Measurements from ENCODE around the gene GPR152. TPM values are rescaled to one million over a fixed set of nuclear protein-coding genes. Genes with fewer than 3 reads are reported as not detected.

GPR152 gene
- total and polyA plus RNA-seq, 2 of the 8 experiments (the other 6 are each of a cell fraction or from before 2014, with no cell fraction given), result not detected

DNA sequence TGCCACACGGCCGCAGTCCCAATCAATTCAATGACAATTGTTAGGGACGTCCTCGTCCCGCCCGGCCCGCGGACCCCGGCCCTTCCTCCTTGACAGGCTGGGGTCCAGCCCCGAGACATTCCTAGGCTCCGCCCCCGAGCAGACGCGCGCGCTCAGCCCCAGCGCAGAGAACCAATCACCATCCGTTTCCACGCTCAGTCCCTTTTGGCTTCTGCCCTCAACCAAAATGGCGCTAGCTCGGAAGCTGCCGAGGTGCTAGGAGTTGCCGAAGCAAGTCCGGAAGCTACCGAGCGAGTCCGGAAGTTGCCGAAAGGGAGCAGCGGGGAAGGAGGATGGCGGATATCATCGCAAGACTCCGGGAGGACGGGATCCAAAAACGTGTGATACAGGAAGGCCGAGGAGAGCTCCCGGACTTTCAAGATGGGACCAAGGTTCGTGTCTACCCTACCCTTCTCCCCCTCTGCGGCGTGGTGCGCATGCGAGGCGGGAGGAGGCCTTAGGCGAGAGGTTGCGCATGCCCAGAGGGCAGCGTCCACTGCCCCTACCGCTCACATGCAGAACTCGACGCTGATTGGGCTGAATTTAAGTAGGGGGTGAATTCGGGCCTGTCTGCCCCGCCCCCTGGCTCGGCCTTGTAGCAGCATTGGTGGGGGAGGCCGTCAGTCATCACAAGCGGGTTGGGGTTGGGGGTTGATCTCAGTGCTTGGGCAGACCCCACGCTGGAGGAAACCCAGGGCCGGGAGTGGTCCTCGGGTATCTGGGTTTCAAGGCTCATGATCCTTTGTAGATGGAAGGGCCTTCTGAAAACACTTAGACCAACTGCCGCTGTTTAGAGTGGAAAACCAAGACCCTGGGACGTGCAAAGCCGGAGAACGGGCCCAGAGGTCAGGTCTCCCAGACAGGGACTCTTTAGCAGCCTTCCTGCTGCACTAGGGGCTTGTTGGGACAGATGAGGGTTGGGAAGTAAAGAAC, 30.6 kb upstream of the GPR152 start, which contains the start of gene AIP (continued):
- peak in 1 of 2 experiments; percentile 56; a peak in 1 of 4 replicates for TF ChIP-seq SIN3A (conservative IDR thresholded peaks at IDR 0.05 in 1 of 2, IDR thresholded peaks at IDR 0.05 in 1 of 2; ENCODE audit: low read depth in 1 of 2, low read length in 2 of 2)
- no peak for TF ChIP-seq SUZ12 (IDR thresholded peaks at IDR 0.05; ENCODE audit: low read length)
- no peak for TF ChIP-seq BRCA1 (IDR thresholded peaks at IDR 0.05; ENCODE audit: low read depth, low read length)
- TF ChIP-seq HDAC6 (IDR thresholded peaks at IDR 0.05; ENCODE audit: low read depth, low read length), result no peak
- TF ChIP-seq, protein P1, sequence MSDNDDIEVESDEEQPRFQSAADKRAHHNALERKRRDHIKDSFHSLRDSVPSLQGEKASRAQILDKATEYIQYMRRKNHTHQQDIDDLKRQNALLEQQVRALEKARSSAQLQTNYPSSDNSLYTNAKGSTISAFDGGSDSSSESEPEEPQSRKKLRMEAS (IDR thresholded peaks at IDR 0.05), result peak; percentile 100

All from H1 (cell line).